ENCODE measurements around the gene EBI3. TPM values are rescaled to one million over a fixed set of nuclear protein-coding genes. Genes with fewer than 3 reads are reported as not detected.
"Not testable (repeated sequence)": the region's sequence is repeated elsewhere in the genome, so short reads cannot be mapped to it uniquely, and the experiment has no call there.

EBI3 gene
- total RNA-seq, 2 experiments from 2014 or later: not detected

GRCh38 chr19:4241824-4242430, 12.6 kb downstream of the EBI3 start:
- POLR2A ChIA-PET: interaction anchor here (0.6 kb wide), 1 partner anchor 36 kb away, joined by 3 read pairs; no protein-coding TSS in a partner anchor
- Mint-ChIP-seq H3K4me1 (ENCODE audit: low read depth) (peaks cover 6% of the 10 kb centered on the region), H3K27ac (no peak overlapping the region), H3K4me3 (no peak overlapping the region), H3K27me3 (peaks cover 4% of the 10 kb centered on the region), H3K36me3 (ENCODE audit: low read depth) (peaks cover 3% of the 10 kb centered on the region), H3K9me3 (peaks cover 5% of the 10 kb centered on the region)
- Histone ChIP-seq H3K36me3 (ENCODE audit: insufficient read depth, low read length) (no peaks in the 10 kb centered on the region), H3K9me3 (ENCODE audit: control insufficient read depth in 1 of 2, insufficient read depth in 1 of 2, low read length in 2 of 2) (peaks cover 7 to 8% of the 10 kb centered on the region in 2 experiments), H3K4me1 (ENCODE audit: insufficient read depth, low read length) (peaks cover 9% of the 10 kb centered on the region), H3K4me3 (ENCODE audit: low read length) (no peak overlapping the region), H3K27me3 (ENCODE audit: control insufficient read depth in 1 of 2, insufficient read depth in 2 of 2, low read length in 2 of 2) (no peaks in the 10 kb centered on the region), H3K27ac (ENCODE audit: low read depth in 1 of 2, low read length in 2 of 2) (no peak overlapping the region)
- TF ChIP-seq, protein P1, sequence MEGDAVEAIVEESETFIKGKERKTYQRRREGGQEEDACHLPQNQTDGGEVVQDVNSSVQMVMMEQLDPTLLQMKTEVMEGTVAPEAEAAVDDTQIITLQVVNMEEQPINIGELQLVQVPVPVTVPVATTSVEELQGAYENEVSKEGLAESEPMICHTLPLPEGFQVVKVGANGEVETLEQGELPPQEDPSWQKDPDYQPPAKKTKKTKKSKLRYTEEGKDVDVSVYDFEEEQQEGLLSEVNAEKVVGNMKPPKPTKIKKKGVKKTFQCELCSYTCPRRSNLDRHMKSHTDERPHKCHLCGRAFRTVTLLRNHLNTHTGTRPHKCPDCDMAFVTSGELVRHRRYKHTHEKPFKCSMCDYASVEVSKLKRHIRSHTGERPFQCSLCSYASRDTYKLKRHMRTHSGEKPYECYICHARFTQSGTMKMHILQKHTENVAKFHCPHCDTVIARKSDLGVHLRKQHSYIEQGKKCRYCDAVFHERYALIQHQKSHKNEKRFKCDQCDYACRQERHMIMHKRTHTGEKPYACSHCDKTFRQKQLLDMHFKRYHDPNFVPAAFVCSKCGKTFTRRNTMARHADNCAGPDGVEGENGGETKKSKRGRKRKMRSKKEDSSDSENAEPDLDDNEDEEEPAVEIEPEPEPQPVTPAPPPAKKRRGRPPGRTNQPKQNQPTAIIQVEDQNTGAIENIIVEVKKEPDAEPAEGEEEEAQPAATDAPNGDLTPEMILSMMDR (IDR thresholded peaks at IDR 0.05): no peak
- CTCF ChIA-PET: interaction anchor here (0.7 kb wide), 1 partner anchor 102 kb away, joined by 3 read pairs; no protein-coding TSS in a partner anchor
- intact Hi-C loops (cut with DNase I, micrococcal nuclease): loop anchor here in 1 of 2 experiments (10.0 kb wide), 1 partner anchor 393 kb away; the partner anchor contains the start of gene TNFAIP8L1
- DNase-seq (no peak), ATAC-seq (ENCODE audit: poor library complexity) (no peak)

DNA sequence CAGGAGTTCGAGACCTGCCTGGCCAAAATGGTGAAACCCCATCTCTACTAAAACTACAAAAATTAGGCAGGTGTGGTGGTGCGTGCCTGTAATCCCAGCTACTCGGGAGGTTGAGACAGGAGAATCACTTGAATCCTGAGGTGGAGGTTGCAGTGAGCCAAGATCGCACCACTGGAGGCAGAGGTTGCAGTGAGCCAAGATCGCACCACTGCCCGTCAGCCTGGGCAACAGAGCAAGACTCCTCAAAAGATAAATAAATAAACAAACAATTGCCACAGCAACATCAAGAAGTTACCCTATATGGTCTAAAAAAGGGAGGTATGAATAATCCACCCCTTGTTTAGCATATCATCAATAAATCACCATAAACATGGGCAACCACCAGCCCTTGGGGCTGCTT, 16.6 kb downstream of the EBI3 start:
- DNase-seq; ATAC-seq (ENCODE audit: poor library complexity); CTCF ChIA-PET; H3K27me3 Mint-ChIP-seq; H3K9me3 Mint-ChIP-seq; H3K9me3 ChIP-seq (ENCODE audit: control insufficient read depth in 1 of 2, insufficient read depth in 1 of 2, low read length in 2 of 2); H3K27me3 ChIP-seq (ENCODE audit: control insufficient read depth in 1 of 2, insufficient read depth in 2 of 2, low read length in 2 of 2); POLR2A ChIA-PET; H3K4me3 ChIP-seq (ENCODE audit: low read length): not testable (repeated sequence)
- Mint-ChIP-seq H3K27ac (peak overlapping the region; percentile 95), H3K36me3 (ENCODE audit: low read depth) (peaks cover 32% of the 10 kb centered on the region), H3K4me3 (peak overlapping the region; percentile 15), H3K4me1 (ENCODE audit: low read depth) (peaks cover 17% of the 10 kb centered on the region)
- intact Hi-C loops (cut with DNase I, micrococcal nuclease): loop anchor here (1.0 to 10.0 kb wide), 9 partner anchors 64 to 477 kb away; partner anchors contain the start of genes ANKRD24 (in 1 of the 2), DPP9 (in 1 of the 2), HDGFL2 (in 1 of the 2) and PIAS4 (in 1 of the 2)
- peaks cover 22% of the 10 kb centered on the region for H3K4me1 ChIP-seq (ENCODE audit: insufficient read depth, low read length)
- peaks cover 25% of the 10 kb centered on the region for H3K36me3 ChIP-seq (ENCODE audit: insufficient read depth, low read length)
- peak overlapping the region; percentile 94 to 99 for H3K27ac ChIP-seq (ENCODE audit: low read depth in 1 of 2, low read length in 2 of 2)

DNA sequence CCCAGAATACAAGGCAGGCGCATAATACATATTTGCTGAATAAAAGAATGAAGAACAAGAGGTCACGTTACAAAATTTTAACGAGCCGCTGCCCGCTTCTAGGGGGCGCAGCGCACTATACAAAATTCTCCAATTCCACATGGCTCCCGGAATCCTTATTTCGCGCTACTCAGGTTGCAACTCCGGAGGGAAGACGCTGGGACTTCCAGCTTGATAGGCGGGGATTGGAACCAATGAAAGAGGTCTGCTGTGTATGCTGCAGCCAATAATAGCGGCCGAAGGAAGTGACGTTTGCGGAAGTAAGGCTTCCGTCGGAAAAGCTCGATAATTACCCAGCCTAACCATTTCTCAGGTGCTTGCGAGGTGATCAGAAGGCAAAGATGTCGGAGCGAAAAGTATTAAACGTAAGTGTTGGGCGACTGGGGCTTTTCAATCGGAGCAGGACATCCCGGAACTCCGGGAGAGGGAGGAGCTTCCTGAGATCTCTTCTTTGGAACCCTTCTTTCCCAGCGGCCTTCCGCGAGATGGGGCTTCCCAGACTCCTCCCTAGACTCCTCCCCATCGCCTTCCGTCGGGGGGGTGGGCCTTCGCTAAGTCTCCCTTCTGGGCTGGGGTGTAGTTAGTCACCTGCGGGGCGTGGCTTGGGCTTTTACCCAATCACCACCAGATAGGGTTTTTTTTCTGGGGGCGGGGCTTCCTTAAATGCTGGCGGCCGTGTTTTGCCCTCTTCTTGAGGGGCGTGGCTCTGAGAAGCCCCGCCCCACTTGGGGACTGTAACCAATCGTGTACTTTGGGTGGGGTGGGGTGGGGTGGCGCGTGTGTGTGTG, 17.7 kb downstream of the EBI3 start, which contains the start of gene YJU2:
YJU2 (plus strand) TSS at position 314 of the 827 bp plus-strand sequence; CDS start at position 381, 67 bp downstream.
- H3K27ac Mint-ChIP-seq: peak within 1 kb of the TSS; percentile 95
- H3K4me3 Mint-ChIP-seq: peak within 1 kb of the TSS; percentile 93
- DNase-seq: peak; percentile 96 to 100 (median 98)
- ATAC-seq (ENCODE audit: poor library complexity): peak; percentile 94
- H3K27me3 Mint-ChIP-seq: peaks cover 1% of the 10 kb centered on the region
- peaks cover 42% of the 10 kb centered on the region for H3K36me3 Mint-ChIP-seq (ENCODE audit: low read depth)
- Histone ChIP-seq H3K36me3 (ENCODE audit: insufficient read depth, low read length) (peaks cover 36% of the 10 kb centered on the region), H3K9me3 (ENCODE audit: control insufficient read depth in 1 of 2, insufficient read depth in 1 of 2, low read length in 2 of 2) (peaks cover under 1 to 3% of the 10 kb centered on the region in 2 experiments), H3K4me3 (ENCODE audit: low read length) (peak within 1 kb of the TSS; percentile 73), H3K4me1 (ENCODE audit: insufficient read depth, low read length) (peaks cover 22% of the 10 kb centered on the region), H3K27ac (ENCODE audit: low read depth in 1 of 2, low read length in 2 of 2) (peak within 1 kb of the TSS; percentile 94 to 99), H3K27me3 (ENCODE audit: control insufficient read depth in 1 of 2, insufficient read depth in 2 of 2, low read length in 2 of 2) (no peaks in the 10 kb centered on the region)
- H3K9me3 Mint-ChIP-seq: peaks cover 2% of the 10 kb centered on the region
- intact Hi-C loops (cut with DNase I, micrococcal nuclease): loop anchor here (1.0 to 10.0 kb wide), 12 partner anchors 65 to 476 kb away; partner anchors contain the start of genes MPND (in 2 of the 2), ANKRD24 (in 1 of the 2), CHAF1A (in 1 of the 2) and DPP9 (in 1 of the 2)
- TF ChIP-seq, protein P1 (IDR thresholded peaks at IDR 0.05): peak; percentile 58
- ChIA-PET POLR2A (interaction anchor here (0.7 to 1.5 kb wide), 23 partner anchors 9 to 1544 kb away, joined by 3 to 37 read pairs (median 5); partner anchors contain the start of genes CHAF1A, DAPK3, DPP9 and DUS3L), CTCF (interaction anchor here (0.6 to 1.1 kb wide), 12 partner anchors 78 to 485 kb away, joined by 3 to 5 read pairs (median 4); partner anchors contain the start of genes CHAF1A, EEF2, MPND and MRPL54)
- peaks cover 17% of the 10 kb centered on the region for H3K4me1 Mint-ChIP-seq (ENCODE audit: low read depth)
